AG10803 (cell line): ENCODE results near the gene CCSER1.

Experiments
- DNase-seq: peaks from one replicate; pipeline ENCODE4 v3.0.0; 2010; ENCODE audit warnings: low read depth
- H3K4me3 ChIP-seq: 2 replicates; pipeline ENCODE4 v1.5.1; 2011; ENCODE audit warnings: mild to moderate bottlenecking, low read length, control low read depth
- TF ChIP-seq, protein P1 (sequence below): conservative IDR thresholded peaks from 2 replicates; pipeline ENCODE4 v1.5.1; 2011; ENCODE audit warnings: mild to moderate bottlenecking, low read length, control low read depth, inconsistent platforms

Gene CCSER1

DNA sequence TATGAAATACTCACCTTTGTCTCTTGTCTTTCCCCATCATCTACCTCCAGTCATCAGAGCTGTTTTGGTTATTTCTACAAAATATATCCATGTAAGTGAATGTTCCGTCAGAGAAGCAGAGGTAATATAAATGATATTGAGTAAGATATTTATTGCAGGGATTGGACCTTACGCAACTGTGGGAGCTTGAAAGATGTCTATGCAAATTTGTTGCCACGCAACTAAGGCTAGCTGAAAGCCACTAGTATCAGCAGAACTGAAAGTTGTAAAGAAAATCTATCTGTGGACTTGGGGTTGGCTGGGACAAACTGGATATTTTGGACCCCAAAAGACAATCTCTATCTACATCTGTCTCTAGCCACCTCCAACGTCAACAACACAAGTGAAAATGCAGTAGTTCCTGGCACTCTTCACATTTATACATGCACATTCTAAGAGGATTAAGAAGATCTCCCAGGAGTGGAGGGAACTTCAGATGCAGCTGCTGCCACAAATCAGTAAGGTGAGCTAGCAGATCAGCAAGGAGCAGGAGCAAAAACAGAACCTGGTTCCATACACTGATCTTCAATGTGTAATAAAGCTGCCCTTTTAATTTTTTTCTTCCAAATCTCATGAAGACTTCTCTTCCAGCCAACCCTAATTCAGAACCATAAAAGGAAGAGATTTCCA is 8.5 kb upstream of the CCSER1 start:
- TF ChIP-seq, protein P1, sequence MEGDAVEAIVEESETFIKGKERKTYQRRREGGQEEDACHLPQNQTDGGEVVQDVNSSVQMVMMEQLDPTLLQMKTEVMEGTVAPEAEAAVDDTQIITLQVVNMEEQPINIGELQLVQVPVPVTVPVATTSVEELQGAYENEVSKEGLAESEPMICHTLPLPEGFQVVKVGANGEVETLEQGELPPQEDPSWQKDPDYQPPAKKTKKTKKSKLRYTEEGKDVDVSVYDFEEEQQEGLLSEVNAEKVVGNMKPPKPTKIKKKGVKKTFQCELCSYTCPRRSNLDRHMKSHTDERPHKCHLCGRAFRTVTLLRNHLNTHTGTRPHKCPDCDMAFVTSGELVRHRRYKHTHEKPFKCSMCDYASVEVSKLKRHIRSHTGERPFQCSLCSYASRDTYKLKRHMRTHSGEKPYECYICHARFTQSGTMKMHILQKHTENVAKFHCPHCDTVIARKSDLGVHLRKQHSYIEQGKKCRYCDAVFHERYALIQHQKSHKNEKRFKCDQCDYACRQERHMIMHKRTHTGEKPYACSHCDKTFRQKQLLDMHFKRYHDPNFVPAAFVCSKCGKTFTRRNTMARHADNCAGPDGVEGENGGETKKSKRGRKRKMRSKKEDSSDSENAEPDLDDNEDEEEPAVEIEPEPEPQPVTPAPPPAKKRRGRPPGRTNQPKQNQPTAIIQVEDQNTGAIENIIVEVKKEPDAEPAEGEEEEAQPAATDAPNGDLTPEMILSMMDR, result no peak
- no peak for DNase-seq

DNA sequence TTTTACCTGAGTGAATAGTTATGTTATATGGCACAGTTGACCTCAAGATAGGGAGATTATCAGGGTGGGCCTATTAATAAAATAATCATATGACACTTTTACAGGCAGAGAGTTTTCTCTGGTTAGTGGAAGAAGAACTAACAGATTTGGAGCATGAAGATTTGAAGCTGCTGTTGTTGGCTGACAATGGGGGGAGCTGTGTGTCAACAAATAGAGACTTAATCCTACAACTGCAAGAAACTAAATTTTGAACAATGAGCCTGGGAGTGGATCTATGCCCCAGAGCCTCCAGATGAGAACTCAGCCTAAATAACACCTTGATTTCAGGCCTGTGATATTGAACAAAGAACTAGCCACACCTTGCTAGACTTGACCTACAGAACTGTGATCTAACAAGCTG is 7.2 kb upstream of the CCSER1 start:
- TF ChIP-seq, protein P1, result no peak
- no peak overlapping the region for H3K4me3 ChIP-seq
- no peak for DNase-seq

More for the DNA sequence above, 8.5 kb upstream of the CCSER1 start:
- no peak overlapping the region for H3K4me3 ChIP-seq

DNA sequence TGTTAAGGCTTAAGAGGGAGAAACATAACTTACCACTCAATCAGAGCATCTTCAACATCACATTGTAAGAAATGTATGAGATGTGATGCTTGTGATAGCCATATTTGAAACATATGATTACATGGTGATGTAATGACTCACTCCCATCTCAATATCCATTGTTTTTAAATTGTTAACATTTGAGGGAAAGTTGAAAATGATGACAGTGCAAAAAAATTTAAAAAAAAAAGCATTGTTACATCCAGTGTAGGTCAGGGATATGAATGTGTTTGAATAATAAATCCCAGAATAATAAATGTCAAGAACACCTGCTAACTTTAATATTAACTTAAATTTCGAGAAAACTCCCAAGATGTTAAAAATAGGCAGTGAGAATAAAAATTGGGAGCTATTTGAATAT is 6.4 kb upstream of the CCSER1 start:
- no peak for DNase-seq
- TF ChIP-seq, protein P1, result no peak
- H3K4me3 ChIP-seq, result no peak overlapping the region

DNA sequence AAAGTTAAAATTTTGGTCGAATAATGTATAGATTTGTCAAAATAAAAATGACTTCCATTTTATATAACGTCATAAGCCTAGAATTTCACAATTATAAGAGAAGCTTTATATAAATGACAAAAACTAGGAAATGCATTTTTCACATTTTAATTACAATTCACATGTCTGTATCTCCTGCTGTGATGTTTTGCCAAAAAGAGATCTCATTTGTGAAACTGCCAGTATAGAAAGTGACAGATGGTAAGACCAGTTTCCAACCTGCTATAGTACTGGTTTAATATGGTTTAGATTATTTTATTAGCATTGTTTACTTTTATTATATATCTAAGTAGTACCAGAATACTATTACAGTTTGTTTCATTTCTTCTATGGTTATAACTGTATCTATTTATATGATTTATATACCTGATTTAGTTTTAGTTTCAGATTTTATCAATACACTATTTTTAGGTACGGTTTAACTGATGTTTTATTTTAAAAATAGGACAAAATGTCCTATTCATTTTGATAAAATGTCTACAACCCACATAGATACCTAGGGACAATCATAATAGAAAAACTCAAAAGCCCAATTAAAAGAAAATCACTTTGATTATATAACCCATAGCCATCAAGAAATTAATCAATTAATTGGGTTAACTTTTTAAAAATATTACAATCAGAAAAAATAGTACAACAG is 5.4 kb upstream of the CCSER1 start:
- H3K4me3 ChIP-seq, result no peak overlapping the region
- no peak for DNase-seq
- TF ChIP-seq, protein P1, result no peak

DNA sequence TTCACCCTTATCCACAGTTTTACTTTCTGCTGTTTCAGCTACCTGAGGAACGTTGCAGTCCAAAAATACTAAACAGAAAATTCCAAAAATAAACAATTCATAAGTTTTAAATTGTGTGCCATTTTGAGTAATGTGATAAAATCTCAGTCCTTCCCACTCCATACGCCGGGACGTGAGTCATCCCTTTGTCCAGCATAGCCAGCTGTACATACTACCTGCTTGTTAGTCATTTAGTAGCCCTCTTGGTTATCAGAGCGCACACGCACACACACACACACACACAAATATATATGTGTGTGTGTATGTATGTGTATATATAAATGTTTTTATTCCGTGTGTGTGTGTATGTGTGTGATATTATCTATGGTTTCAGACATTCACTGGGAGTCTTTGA is 4.8 kb upstream of the CCSER1 start:
- no peak for DNase-seq
- TF ChIP-seq, protein P1, result no peak
- no peak overlapping the region for H3K4me3 ChIP-seq

DNA sequence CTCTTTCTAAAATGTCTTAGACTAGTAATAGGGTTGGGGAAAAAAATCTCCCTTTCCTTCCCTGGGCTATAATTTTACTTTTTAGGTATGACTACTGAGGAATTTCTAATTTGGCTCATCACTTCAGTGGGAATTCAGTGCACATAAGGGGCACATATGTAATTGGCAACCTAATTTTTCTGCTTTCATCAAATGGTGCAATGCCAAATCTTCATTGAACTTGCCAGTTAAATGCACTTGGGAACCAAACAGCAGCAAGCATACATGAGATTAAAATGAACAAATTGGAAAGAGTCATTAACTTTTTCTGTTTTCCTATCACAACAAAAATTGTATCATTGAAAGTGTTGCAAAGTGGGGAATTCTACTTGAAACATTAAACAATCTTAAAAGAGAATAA is 2.9 kb upstream of the CCSER1 start:
- no peak overlapping the region for H3K4me3 ChIP-seq
- TF ChIP-seq, protein P1, result no peak
- DNase-seq, result no peak

DNA sequence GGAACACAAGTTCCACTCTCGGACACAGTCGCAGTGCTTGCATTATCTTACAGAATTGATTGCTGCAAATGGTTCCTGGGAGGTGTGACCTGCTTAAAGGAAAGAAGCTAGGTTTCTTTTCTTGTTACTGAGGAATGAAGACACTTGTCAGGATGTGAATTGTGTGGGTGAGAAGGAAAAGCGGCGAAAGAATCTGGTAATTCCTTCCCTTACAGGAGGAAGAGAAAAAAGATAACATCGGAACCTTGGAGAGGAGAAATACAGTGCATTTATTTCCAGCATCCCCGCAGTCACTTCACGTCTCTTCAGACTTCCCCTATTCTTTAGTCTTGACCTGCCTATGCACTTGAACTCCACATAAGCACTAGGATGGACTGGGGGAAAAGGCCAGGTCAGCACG is 389 bp upstream of the CCSER1 start:
- TF ChIP-seq, protein P1, result no peak
- no peak for DNase-seq
- no peak overlapping the region for H3K4me3 ChIP-seq
